Measurements from ENCODE around the gene RGPD8.
"Not testable (repeated sequence)": the region's sequence is repeated elsewhere in the genome, so short reads cannot be mapped to it uniquely, and the experiment has no call there.

- TF ChIP-seq POLR2A, CTCF, POLR2AphosphoS5 (IDR thresholded peaks at IDR 0.05): not testable (repeated sequence)
Observed at GRCh38 chr2:112431587-112432295, 1.7 kb downstream of the RGPD8 start.
